ENCODE measurements around the gene GLB1L2. TPM values are rescaled to one million over a fixed set of nuclear protein-coding genes. Genes with fewer than 3 reads are reported as not detected.
"Not testable (repeated sequence)": the region's sequence is repeated elsewhere in the genome, so short reads cannot be mapped to it uniquely, and the experiment has no call there.

Gene GLB1L2
- total RNA-seq, 2 experiments from 2014 or later = 1.2 to 1.9 TPM

DNA sequence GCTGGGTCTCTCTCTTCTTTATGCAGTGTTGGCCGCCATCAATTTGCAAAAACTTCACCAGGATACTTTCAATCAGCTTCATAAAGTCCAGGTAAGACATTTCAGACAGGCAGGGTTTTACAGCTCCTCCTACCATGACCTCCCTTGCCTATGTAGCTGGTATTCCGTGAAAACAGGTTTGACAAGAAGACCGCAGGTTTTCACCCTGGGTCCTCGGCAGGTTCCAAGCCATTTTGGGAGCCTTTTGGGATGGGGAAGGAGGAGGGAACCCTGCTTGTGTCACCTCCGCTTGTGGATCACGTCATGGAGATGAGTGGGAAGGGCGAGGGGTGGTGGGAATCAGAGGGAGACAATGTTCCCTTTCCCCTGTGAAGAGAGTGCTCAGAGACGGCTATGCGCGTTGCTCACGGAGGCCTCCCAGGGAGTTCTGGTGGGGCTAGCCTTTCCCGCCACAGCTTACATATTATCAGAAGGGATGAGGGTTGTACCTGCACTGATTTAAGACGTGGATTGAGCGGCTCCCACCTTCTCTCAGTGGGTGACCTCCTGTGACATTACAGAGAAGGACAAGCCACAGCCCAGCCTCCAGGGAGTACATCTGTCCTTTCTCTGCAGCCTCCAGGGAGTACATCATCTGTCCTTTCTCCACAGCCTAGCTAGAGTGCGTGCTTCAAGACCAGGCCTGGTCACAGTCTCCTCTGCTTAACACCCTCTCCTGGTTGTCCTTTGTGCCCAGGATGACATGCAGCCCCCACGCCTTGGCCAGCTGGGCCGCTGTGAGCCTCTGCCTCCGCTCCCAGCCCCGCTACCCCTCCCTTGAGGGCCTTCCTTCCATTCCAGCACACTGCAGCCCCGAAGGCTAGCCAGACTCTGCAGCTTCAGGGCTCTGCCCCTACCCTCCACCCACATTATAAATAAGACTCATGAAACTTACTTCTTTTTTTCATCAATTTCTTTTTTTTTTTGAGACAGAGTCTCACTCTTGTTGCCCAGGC, 38.4 kb upstream of the GLB1L2 start:
- DNase-seq (no peak), ATAC-seq (no peak)
- ChIA-PET CTCF (no interaction called here), POLR2A (interaction anchor here (0.6 kb wide), 2 partner anchors 15 to 17 kb away, joined by 3 to 6 read pairs; no protein-coding TSS in a partner anchor)
- peaks cover 2% of the 10 kb centered on the region for H3K36me3 Mint-ChIP-seq (ENCODE audit: low read depth)
- H3K4me3 Mint-ChIP-seq = no peak overlapping the region
- no peaks in the 10 kb centered on the region for H3K4me1 Mint-ChIP-seq (ENCODE audit: low read depth)
- H3K27me3 Mint-ChIP-seq (ENCODE audit: low read depth) = no peaks in the 10 kb centered on the region
- H3K27ac Mint-ChIP-seq = no peak overlapping the region
- no peaks in the 10 kb centered on the region for H3K9me3 Mint-ChIP-seq (ENCODE audit: insufficient read depth)

DNA sequence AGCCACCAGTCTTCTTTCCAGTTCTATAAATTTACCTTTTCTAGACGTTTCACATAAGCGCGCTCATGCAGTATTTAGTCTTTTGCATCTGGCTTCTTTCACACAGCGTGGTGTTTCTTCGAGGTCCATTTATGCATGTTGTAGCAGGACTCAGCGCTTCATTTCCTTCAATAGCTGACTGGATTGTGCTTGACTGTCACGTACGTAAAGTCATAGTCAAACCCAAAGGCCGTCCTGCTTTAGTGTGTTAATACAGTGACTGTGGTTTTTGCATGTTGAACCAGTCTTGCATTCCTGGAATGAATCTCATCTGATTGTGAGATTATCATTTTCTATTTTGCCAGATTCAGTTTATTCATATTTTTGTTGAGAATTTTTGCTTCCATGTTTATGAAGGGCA, 37.1 kb upstream of the GLB1L2 start:
- ChIA-PET CTCF (no interaction called here), POLR2A (interaction anchor here (0.6 kb wide), 1 partner anchor 15 kb away, joined by 3 read pairs; no protein-coding TSS in a partner anchor)
- DNase-seq (no peak), ATAC-seq (no peak)
- Mint-ChIP-seq H3K9me3 (ENCODE audit: insufficient read depth) (no peaks in the 10 kb centered on the region), H3K27me3 (ENCODE audit: low read depth) (no peaks in the 10 kb centered on the region), H3K27ac (no peak overlapping the region), H3K4me1 (ENCODE audit: low read depth) (no peaks in the 10 kb centered on the region), H3K36me3 (ENCODE audit: low read depth) (peaks cover 2% of the 10 kb centered on the region), H3K4me3 (no peak overlapping the region)

DNA sequence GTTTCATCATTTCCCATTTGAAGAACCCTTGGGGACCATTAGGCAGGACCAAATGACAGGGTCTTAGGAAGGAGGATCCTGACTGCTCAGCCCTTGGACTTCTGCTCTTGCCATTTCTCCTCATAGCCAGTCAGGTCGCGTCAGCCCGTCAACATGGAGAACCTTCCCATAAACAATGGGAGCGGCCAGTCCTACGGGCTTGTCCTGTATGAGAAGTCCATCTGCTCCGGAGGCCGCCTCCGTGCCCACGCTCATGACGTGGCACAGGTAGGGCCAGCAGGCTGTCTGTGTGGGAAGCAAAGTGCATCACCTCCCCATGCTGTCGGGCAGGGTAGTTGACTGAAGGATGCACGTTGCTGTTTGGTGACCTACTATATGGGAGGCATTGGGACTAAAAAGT, 19.6 kb upstream of the GLB1L2 start:
- Mint-ChIP-seq H3K4me1 (ENCODE audit: low read depth) (no peaks in the 10 kb centered on the region), H3K36me3 (ENCODE audit: low read depth) (peaks cover 3% of the 10 kb centered on the region), H3K9me3 (ENCODE audit: insufficient read depth) (no peaks in the 10 kb centered on the region), H3K27me3 (ENCODE audit: low read depth) (peaks cover 9% of the 10 kb centered on the region), H3K4me3 (no peak overlapping the region), H3K27ac (no peak overlapping the region)
- DNase-seq = no peak
- ATAC-seq = no peak
- ChIA-PET CTCF (no interaction called here), POLR2A (no interaction called here)

DNA sequence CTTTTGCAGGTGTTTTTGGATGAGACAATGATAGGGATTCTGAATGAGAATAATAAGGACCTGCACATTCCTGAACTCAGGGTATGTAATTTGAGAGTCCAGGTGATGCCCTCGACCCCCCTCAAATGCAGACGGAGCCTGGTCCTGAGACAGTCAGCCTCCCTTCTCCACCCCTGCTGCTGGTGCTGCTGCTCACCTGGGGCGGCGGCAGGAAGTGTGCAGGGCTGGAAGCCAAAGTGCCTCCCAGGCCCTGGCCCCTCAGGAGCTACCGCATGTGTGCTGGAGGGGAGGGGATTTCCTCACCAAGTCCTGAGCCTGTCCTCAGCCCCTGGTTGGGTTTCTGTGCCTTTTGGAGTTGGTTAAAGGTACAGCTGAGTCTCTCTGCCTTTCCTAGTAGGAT, 19.0 kb upstream of the GLB1L2 start:
- POLR2A ChIA-PET = no interaction called here
- Mint-ChIP-seq H3K27me3 (ENCODE audit: low read depth) (peaks cover 9% of the 10 kb centered on the region), H3K9me3 (ENCODE audit: insufficient read depth) (peaks cover 2% of the 10 kb centered on the region), H3K36me3 (ENCODE audit: low read depth) (peaks cover 3% of the 10 kb centered on the region), H3K27ac (no peak overlapping the region), H3K4me3 (no peak overlapping the region), H3K4me1 (ENCODE audit: low read depth) (no peaks in the 10 kb centered on the region)
- DNase-seq (no peak), ATAC-seq (no peak)
- CTCF ChIA-PET = no interaction called here

DNA sequence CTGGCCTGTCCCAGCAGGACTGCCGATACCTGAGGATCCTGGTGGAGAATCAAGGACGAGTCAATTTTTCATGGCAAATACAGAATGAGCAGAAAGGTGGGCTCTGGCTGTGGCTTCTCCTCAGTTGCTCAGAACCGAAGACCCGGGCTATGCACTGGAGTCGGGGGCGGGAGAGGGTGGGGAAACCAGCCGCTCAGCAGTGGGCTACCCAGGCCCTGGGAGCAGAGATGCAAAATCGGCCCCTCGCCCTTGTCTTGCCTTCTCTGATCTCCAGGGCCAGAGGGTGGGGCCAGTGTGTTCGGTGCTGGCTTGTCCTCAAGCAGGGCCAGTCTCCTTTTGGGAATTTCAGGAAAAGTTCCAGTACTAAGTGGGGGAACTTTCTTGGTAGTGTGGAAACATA, 18.4 kb upstream of the GLB1L2 start:
- H3K9me3 Mint-ChIP-seq (ENCODE audit: insufficient read depth) = peaks cover 5% of the 10 kb centered on the region
- H3K36me3 Mint-ChIP-seq (ENCODE audit: low read depth) = peaks cover 3% of the 10 kb centered on the region
- H3K4me3 Mint-ChIP-seq = no peak overlapping the region
- ChIA-PET POLR2A (no interaction called here), CTCF (no interaction called here)
- no peak for DNase-seq
- no peak overlapping the region for H3K27ac Mint-ChIP-seq
- ATAC-seq = no peak
- H3K27me3 Mint-ChIP-seq (ENCODE audit: low read depth) = peaks cover 9% of the 10 kb centered on the region
- H3K4me1 Mint-ChIP-seq (ENCODE audit: low read depth) = no peaks in the 10 kb centered on the region

DNA sequence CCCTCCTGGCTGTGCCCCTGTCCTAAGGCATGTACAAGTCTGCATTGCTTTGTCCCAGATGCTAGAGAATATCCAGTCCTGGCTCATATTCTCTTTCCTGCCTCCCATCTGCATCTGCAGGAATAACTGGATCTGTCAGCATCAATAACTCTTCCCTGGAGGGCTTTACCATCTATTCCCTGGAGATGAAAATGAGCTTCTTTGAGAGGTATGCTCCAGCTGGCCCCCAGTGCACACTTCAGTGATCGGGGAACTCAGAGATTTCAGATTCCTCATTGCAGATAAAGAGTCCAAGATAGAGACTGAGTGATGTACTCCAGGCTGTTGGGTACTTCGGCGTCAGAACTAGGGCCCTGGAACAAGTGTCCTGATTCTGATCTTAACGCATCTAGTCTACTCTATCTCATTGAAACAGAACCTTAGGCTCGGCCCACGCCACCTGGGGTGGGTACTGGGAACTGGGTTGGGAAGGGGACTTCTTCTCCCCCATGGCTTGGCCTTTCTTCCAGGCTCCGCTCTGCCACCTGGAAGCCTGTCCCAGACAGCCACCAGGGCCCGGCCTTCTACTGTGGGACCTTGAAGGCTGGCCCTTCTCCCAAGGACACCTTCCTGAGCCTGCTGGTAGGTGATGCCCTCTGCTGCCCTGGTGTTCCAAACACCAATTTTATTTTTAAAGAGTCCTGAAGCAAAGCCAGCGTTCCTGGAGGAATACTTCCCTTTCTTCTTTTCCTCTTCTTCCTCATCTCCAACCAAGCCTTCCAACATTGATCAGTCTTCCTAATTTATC, 17.8 kb upstream of the GLB1L2 start:
- DNase-seq = no peak
- no peak overlapping the region for H3K27ac Mint-ChIP-seq
- H3K4me1 Mint-ChIP-seq (ENCODE audit: low read depth) = no peaks in the 10 kb centered on the region
- H3K9me3 Mint-ChIP-seq (ENCODE audit: insufficient read depth) = peaks cover 5% of the 10 kb centered on the region
- ChIA-PET CTCF (no interaction called here), POLR2A (no interaction called here)
- peaks cover 3% of the 10 kb centered on the region for H3K36me3 Mint-ChIP-seq (ENCODE audit: low read depth)
- H3K4me3 Mint-ChIP-seq = no peak overlapping the region
- peaks cover 9% of the 10 kb centered on the region for H3K27me3 Mint-ChIP-seq (ENCODE audit: low read depth)
- no peak for ATAC-seq

DNA sequence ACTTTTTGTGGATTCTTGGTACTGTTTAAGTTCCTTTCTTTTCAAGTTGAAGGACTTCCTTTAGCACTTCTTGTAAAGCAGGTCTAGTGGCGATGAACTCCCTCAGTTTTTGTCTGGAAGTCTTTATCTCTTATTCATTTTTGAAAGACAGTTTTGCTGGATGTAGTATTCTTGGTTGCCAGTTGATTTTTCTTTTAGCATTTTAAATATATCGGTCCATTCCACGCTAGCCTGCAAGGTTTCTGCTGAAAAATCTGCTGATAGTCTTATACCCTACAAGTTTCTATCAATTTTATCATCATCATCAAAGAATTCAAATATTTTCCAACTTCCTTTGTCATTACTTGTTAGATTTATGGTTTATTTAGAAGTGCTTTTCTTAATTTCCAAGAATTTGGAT, 14.7 kb upstream of the GLB1L2 start:
- Mint-ChIP-seq H3K36me3 (ENCODE audit: low read depth) (peaks cover 10% of the 10 kb centered on the region), H3K4me1 (ENCODE audit: low read depth) (no peaks in the 10 kb centered on the region), H3K4me3 (no peak overlapping the region), H3K27me3 (ENCODE audit: low read depth) (peaks cover 9% of the 10 kb centered on the region), H3K9me3 (ENCODE audit: insufficient read depth) (peaks cover 14% of the 10 kb centered on the region), H3K27ac (no peak overlapping the region)
- ATAC-seq = no peak
- DNase-seq = no peak
- ChIA-PET POLR2A (no interaction called here), CTCF (no interaction called here)

DNA sequence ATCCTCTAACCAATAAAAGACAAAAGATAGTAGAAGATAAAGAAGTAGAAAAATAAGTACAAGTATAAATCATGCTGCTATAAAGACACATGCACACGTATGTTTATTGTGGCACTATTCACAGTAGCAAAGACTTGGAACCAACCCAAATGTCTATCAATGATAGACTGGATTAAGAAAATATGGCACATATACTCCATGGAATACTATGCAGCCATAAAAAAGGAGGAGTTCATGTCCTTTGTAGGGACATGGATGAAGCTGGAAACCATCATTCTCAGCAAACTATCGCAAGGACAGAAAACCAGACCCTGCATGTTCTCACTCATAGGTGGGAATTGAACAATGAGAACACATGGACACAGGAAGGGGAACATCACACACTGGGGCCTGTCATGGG, 10.4 kb upstream of the GLB1L2 start:
- DNase-seq; ATAC-seq; H3K27me3 Mint-ChIP-seq (ENCODE audit: low read depth); H3K4me3 Mint-ChIP-seq; H3K36me3 Mint-ChIP-seq (ENCODE audit: low read depth); POLR2A ChIA-PET; H3K4me1 Mint-ChIP-seq (ENCODE audit: low read depth); H3K27ac Mint-ChIP-seq: not testable (repeated sequence)
- H3K9me3 Mint-ChIP-seq (ENCODE audit: insufficient read depth) = peaks cover 14% of the 10 kb centered on the region
- CTCF ChIA-PET = interaction anchor here (1.2 kb wide), 1 partner anchor 46 kb away, joined by 3 read pairs; no protein-coding TSS in a partner anchor

DNA sequence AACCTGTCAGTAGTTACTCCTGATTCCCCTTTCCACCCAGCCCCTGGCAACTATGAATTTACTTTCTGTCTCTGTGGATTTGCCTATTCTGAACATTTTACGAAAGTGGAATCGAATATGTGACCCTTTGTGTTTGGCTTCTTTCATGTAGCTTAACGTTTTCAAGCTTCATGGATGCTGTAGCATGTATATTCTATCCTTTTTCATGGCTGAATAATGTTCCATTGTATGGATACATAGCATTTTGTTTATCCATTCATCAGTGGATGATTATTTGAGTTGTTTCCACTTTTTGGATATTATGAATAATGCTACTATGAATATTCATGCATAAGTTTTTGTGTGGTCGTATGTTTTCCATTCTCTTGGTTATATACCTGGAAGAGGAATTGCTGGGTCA, 9.2 kb upstream of the GLB1L2 start:
- Mint-ChIP-seq H3K4me3 (no peak overlapping the region), H3K27ac (no peak overlapping the region), H3K36me3 (ENCODE audit: low read depth) (peaks cover 7% of the 10 kb centered on the region), H3K4me1 (ENCODE audit: low read depth) (no peaks in the 10 kb centered on the region), H3K9me3 (ENCODE audit: insufficient read depth) (peaks cover 14% of the 10 kb centered on the region), H3K27me3 (ENCODE audit: low read depth) (no peaks in the 10 kb centered on the region)
- DNase-seq (no peak), ATAC-seq (no peak)
- ChIA-PET POLR2A (no interaction called here), CTCF (no interaction called here)

DNA sequence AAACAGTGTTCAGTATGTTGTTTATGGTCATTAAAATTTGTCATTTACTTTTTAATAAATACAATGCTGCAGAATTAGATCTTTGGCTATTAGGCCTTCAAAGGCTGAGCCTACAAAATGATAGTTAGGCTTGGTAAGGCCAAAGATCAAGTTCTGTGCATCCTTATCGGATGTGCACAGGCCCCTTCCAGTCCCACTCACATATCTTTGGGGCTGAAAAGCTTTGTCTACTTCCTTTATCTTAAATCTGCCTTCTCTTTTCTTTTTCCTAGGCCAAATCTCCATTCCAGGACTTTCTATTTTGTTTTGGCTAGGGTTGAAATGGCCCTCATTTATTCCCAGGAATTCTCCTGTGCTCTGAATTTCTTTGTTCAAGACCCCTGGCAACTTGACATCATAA, 3.4 kb upstream of the GLB1L2 start:
- ChIA-PET POLR2A (no interaction called here), CTCF (no interaction called here)
- no peak overlapping the region for H3K4me3 Mint-ChIP-seq
- H3K4me1 Mint-ChIP-seq (ENCODE audit: low read depth) = peaks cover 13% of the 10 kb centered on the region
- no peaks in the 10 kb centered on the region for H3K9me3 Mint-ChIP-seq (ENCODE audit: insufficient read depth)
- no peak overlapping the region for H3K27ac Mint-ChIP-seq
- H3K27me3 Mint-ChIP-seq (ENCODE audit: low read depth) = peaks cover 35% of the 10 kb centered on the region
- no peak for ATAC-seq
- H3K36me3 Mint-ChIP-seq (ENCODE audit: low read depth) = no peaks in the 10 kb centered on the region
- no peak for DNase-seq

DNA sequence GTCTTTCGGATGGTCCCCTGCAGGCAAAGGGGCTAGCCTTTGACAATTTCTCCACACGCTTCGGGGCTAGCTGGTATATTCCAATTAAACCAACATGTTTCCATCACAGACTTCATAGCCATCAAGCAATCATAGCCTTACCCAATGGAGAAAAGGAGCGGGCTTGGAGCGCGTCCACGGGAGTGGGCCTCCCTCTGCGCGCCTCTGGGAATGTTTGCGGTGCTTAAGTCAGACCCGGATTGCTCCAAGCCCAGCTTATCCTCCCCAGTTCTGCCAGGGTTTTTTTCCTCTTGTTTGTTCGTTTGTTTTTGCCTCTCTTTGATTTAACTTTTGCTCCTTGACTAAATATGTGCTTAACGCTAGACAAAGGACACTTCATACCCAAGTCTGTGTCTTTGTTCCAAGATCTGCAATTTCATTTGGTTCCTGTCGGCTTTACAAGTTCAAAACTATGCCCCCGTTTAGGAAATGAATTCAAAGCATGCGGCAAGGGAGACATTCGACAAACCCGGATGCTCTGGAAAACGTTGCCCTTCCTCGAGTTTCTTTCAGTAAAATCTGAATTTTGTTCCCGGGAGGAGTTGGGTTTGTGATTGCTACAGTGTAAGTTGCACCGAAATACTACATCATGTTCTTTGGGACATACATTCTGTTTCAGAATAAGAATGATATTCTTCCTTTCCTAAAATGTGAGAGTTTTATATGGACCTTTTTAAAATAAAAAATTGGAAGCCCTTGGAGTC, 1.0 kb upstream of the GLB1L2 start:
- H3K4me3 Mint-ChIP-seq = peak overlapping the region; percentile 75

More for the DNA sequence above, 1.0 kb upstream of the GLB1L2 start:
- Mint-ChIP-seq H3K4me1 (ENCODE audit: low read depth) (peaks cover 13% of the 10 kb centered on the region), H3K27me3 (ENCODE audit: low read depth) (peaks cover 55% of the 10 kb centered on the region), H3K36me3 (ENCODE audit: low read depth) (no peaks in the 10 kb centered on the region), H3K9me3 (ENCODE audit: insufficient read depth) (no peaks in the 10 kb centered on the region), H3K27ac (no peak overlapping the region)
- CTCF ChIA-PET = interaction anchor here (1.0 kb wide), 1 partner anchor 298 kb away, joined by 3 read pairs; no protein-coding TSS in a partner anchor
- ATAC-seq (no peak), DNase-seq (no peak)
- POLR2A ChIA-PET = no interaction called here

Data from activated CD8-positive, alpha-beta T cell treated with anti-CD3 and anti-CD28 coated beads, Interleukin-2, amount 10 ng/mL, durations not matched to agents 7 days and 5 days (primary cell).